HG03432 (cell line): ENCODE measurements around the gene FAM72B.
"Not testable (repeated sequence)": the region's sequence is repeated elsewhere in the genome, so short reads cannot be mapped to it uniquely, and the experiment has no call there.

Experiments
- ATAC-seq: cut with Tn5 transposase; IDR thresholded peaks from one replicate; pipeline ENCODE4 v1.9.1; 2021; ENCODE audit warnings: mild to moderate bottlenecking, moderate library complexity; ENCODE audit not compliant: unreplicated experiment

The FAM72B gene

DNA sequence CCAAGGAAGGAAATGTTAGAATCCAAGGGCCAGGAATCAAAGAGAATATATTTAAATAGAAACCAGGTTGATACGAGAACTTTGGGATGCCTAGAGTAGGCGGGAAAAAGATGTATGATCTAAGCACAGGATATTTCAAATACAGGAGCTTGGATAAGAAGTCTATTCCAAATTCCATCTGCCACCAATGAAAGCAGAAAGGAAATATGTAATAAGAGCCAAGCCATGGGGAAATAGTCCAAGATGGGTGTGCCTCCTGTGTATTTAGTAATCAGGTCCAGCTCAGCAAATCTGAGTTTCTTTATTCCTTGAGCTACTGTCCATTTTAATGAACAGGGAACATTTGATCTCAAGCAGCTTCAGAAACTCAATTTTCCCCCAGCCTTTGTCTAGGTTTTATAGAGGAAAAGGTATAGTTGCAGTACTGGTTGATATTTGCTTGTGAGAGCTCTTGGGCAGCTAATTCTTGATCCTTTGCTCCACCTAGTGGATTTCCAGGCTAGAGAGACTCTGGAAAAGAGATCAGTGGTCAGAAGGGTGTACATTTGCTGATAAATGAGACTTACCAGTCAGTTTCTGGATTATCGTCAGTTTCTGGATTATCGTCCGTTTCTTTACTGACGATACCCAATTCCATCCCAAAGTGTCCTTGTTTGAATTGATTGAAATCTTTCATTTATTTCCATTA lies 28.3 kb downstream of the FAM72B start:
- not testable (repeated sequence) for ATAC-seq

DNA sequence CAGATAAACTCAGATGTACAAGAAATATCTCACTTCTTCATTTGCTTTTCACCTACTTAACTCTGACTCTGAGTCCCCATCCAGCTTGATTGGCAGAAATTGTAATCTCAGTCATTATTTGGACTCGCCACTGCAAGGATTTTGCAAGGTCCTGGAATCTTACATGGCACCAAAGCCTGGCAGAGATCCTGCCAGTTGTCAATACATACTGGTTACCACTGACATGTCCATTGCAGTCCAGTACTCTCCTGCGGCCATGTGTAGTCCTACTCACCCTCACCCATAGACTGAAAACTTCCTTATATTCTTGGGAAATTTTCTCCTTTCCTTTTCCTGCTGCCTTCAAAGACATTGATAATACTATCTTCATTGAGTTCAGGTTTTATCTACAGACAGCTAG lies 29.3 kb downstream of the FAM72B start:
- not testable (repeated sequence) for ATAC-seq

DNA sequence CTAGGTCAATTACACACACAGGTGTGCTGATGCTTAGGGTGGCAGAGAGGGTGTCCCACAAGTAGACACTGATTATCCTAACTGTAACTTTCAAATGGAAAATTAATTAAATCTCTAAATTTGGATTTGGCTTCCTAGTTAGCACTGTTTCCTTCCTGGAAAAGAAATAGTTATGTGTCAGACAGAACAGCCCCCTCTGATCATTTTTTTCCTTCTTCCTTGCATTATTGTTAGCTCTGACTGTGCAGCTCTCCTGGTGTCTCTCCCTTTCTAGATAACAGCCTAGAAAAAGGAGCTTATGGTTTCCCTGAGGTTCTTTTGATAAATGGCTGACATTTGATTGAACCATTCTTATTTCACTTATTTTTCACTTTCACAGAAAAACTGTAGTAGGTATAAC lies 31.4 kb downstream of the FAM72B start:
- not testable (repeated sequence) for ATAC-seq

DNA sequence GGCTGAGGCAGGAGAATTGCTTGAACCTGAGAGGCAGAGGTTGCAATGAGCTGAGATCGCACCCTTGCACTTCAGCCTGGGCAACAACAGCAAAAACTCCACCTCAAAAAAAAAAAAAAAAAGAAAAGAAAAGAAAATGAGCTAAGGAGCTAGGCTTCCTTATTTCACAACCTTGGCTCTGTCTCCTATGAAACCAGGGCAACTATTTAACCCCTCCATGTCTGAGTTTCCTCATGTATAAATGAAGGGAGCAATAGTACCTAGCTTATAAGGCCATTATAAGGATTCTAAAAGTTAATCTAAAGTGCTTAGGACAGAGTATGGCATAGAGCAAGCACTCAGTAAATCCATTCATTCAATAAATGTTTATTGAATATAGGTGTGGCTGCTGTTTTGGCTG lies 32.8 kb downstream of the FAM72B start:
- not testable (repeated sequence) for ATAC-seq

DNA sequence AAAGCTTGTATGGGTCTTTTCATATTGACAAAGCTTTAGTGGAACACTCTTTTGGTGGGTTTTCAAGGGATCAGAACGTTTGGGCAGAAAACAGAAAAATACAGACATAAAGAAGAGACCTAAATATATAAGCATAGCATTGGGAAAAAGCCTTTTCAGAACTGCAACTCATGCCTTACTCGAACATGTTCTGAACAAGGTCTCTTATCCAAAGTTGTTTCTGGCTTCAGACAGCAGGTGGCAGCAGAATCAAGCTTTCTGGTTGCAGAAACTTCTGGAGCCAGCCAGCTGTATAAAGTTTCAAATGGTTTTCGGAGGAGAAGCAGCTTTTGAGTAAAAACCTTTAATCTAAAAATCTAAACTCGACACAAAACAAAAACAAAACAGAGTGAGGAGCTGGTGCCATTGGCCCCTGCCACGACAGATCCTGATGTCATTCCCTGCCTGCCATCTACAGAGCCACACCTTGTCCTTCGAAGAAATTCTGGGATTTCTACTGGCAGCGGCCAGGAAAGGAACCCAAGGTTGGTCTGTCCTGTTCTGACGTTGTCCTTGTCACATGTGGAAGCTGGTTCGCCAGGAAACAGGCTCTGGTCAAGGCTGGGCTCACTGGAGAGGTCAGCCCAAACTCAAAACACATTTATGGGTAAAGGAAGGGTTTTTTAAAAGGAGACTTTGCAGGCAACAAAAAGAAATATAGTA lies 35.5 kb downstream of the FAM72B start:
- ATAC-seq: peak; percentile 54

DNA sequence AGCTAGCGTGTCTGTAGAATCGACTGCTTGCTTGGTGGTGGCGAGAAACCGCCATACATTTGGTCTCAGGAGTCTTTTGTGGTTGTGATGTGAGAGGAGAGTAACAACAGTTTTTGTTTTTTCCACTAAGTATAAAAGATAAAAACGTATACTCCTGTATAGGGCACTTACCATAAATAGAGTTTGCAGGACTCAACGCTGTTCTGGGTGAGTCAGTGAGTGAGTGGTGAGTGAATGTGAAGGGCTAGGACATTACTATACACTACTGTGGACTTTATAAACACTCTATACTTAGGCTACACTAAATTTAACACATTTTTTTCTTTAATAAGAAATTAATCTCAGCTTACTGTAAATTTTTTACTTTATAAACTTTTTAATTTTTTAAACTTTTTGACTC lies 43.7 kb downstream of the FAM72B start:
- ATAC-seq: not testable (repeated sequence)

DNA sequence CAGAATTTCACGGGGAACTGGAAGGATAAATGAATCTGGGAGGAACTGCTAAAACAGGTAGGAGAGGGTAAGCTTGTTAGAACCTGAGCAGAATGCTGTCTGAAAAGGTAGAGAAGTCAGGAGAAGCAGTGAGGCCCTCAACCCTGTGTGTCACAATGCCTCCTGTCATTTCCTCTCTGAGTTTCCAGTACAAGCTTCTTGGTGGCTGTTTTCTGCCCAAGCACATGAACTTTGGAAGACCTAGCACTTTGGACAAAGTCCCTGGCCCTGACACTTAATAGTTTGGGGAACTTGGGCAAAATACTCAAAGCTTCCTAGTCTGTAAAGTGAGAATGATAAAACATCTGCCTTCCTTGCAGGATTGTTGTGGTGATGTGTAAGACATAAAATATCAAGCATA lies 52.6 kb downstream of the FAM72B start:
- ATAC-seq: not testable (repeated sequence)

DNA sequence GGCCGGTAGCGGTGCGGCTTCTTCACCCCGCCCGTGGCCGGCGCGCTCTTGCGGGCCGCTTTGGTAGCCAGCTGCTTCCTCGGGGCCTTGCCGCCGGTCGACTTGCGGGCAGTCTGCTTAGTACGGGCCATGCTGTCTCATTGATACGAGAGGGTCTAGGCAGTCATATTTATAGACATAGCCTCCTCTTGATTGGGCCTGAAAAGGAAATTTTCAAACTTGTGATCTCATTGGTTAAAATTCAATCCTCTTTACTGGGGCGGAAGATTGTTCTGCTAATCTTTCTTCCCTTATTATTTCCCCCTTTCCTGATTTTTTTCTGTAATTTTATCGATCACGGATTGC lies 65.7 kb downstream of the FAM72B start:
- ATAC-seq: not testable (repeated sequence)
